Stimulated activated CD4-positive, alpha-beta T cell treated with anti-CD3 and anti-CD28 coated beads, Interleukin-4, amount 100 ng/mL, for 4 hours (primary cell): ENCODE data around the gene SPRR3.
"Not testable (repeated sequence)": the region's sequence is repeated elsewhere in the genome, so short reads cannot be mapped to it uniquely, and the experiment has no call there.

ENCODE experiments used
- DNase-seq, 2 experiments: peaks; one replicate each; pipeline ENCODE4 v3.0.0-alpha.2; 2020

SPRR3 gene

GRCh38 chr1:152986578-152986977, 15.0 kb upstream of the SPRR3 start:
- no peak for DNase-seq

DNA sequence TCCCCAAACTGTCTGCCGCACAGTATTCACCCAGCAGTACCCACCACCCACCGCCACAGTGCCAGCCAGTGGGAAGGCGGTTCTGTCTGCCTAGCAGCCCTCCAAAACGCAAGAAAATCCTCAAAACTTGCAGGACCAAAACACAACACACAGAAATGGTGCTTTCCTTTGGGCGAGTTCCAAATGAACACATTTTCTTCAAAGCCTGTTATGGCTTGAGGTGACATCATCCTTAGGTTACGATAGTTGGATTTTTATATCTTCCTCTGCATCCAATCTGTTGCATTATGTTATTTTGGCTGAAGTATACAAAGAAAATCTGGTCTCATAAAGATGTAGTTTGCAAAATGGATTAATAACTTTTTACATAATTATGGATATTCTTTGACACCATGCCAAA, 8.4 kb upstream of the SPRR3 start:
- no peak for DNase-seq

DNA sequence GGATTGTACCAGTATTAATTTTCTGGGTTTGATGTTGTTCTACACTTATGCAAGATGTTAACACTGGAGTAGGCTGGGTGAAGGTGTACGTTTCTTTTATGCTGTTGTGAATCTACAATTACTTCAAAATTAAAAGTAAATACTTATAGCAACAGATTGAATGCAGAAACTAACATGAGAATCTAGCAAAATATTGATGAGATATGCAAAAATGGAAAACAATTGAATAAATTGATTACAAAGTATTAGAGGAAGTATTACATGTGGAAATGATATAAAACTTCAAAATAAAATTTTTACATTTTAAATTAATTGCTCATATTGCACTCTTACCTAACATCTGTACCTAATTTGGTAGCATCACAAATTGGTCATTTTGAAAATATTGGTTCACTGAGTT, 5.7 kb upstream of the SPRR3 start:
- no peak for DNase-seq

DNA sequence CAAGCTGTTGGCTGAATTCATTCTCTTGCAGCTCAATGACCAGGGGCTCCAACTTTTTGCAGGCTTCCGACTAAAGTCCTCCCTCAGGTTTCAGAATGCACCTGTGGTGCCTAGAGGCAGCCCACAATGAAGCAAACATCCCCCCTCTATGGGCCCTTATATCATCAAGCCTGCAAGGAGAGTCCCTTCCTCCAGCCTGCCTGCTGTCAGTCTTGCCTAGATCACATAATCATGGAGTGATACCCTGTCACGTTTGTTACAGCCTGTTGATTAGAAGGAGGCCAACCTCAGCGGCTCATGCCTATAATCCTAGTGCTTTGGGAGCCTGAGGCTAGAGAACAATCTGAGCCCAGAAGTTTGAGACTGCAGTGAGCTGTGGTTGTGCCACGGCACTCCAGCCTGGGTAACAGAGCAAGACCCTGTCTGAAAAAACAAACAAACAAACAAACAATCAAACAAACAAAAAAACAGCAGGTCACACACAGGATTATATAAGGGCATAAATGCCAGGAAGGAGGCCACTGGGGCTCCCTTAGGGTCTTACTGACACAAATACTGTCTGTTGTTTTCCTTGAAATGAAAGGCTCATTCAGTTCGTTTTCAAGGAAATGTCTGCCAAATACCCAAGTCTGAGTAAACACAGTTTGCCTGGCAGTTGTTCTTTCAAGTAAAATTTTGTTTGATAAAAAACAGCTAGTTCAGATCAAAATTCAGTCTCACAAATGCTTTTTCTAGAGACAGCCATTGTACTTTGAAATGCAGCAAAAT, 4.7 kb upstream of the SPRR3 start:
- DNase-seq, result no peak

GRCh38 chr1:152997901-152998300, 3.6 kb upstream of the SPRR3 start:
- DNase-seq, result no peak

DNA sequence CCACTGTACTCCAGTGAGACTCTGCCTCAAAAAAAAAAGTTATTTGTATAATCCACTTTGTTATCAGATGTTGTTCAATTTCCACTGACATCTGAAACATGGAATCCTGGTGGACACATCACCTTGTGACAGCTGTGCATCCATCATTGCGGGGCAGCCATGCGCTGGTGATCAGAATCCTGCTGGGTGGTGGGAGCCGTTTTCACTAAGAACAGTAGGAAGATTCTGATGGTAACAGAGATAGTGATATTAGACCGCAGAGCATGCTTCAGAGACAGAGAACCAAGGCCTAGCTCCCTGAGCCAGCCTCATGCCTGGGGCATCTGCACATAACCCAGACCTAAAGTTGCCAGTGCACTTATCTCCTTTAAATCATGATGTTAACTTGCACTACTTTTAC, 3.1 kb upstream of the SPRR3 start:
- no peak for DNase-seq

GRCh38 chr1:152999818-153000217, 1.7 kb upstream of the SPRR3 start:
- DNase-seq, result no peak

DNA sequence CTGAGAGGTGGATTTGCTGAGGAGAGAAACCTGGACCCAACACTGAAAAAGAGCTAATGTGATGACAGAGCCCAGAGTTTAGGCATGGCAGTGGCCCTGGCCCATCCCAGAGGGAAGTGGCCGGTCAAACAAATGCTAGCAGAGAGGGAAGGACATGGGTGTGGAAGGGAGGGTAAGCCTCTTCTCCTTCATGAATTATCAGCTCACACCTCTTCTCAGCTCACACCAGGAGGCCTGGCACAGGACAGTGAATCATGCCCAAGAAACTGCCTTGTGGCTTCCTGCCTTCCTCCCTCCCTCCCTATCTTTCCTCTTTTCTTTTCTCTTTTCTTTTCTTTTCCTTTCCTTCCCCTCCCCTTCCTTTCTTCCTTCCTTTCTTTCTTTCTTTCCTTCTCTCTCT, 1.3 kb upstream of the SPRR3 start:
- no peak for DNase-seq

DNA sequence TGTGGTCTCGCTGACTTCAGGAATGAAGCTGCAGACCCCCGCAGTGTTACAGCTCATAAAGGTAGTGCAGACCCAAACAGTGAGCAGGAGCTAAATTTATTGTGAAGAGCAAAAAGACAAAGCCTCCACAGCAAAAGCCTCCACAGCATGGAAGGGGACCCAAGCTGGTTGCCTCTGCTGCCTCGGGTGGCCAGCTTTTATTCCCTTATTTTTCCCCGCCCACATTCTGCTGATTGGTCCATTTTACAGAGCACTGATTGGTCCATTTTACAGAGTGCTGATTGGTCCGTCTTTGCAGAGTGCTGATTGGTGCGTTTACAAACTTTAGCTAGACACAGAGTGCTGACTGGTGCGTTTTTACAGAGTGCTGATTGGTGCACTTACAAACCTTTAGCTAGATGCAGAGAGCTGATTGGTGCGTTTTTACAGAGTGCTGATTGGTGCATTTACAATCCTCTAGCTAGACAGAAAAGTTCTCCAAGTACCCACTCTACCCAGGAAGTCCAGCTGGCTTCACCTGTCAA, 9.7 kb downstream of the SPRR3 start:
- not testable (repeated sequence) for DNase-seq

DNA sequence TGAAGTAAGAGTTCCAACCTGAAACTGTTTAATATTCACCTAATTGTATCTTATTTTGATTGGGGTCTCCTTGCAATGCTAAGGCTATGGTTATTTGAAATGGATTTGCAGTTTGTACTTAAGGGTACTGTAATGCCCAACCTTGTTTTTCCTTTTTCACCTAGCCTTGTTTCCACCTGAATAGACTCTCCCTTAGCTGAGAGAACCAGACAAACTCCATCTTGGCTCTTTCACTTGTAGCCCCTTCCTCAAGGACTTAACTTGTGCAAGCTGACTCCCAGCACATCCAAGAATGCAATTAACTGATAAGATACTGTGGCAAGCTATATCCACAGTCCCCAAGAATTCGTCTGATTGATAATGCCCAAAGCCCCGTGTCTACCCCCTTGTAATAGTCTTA, 20.3 kb downstream of the SPRR3 start:
- not testable (repeated sequence) for DNase-seq

- not testable (repeated sequence) for DNase-seq
Observed at GRCh38 chr1:153022340-153022739, 20.8 kb downstream of the SPRR3 start.

- no peak for DNase-seq
Observed at GRCh38 chr1:153023109-153023508, 21.6 kb downstream of the SPRR3 start.

DNA sequence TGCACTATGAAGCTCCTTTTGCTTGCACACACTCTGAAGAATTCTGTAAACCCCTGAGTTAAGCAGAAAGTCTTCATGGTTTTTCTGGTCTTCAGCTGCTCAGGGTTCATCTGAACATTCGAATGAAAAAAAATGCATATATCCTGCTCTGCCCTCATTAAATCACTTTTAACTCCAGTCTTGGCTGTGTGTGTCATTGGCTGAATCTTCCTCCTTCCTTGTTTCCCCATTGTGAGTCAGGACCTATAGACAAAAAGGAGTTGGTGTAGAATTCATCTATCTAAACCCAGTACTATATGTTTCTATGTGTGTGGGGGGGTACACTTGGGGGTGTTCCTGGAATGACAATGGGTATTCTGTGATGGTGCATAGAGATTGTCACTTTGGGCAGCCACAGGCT, 22.9 kb downstream of the SPRR3 start:
- no peak for DNase-seq

DNA sequence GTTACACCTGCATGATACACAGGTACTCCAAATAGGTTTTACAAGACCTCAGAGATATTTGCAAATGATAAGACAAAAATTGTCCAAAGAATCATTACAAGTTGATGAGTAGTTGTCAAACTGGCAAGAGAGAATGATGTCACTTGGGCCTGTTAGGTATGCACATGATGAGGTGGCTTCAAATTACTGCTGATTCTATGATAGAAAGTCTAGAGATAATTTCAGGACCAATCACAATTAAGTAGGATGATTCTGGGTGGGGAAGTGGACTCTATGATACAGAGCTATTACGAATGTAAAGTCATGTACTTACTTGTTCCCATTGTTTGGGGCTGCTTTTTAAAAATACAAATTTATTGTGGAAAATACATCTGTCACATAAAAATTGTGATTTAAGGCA, 24.2 kb downstream of the SPRR3 start:
- DNase-seq, result no peak

GRCh38 chr1:153028766-153029165, 27.2 kb downstream of the SPRR3 start:
- no peak for DNase-seq

DNA sequence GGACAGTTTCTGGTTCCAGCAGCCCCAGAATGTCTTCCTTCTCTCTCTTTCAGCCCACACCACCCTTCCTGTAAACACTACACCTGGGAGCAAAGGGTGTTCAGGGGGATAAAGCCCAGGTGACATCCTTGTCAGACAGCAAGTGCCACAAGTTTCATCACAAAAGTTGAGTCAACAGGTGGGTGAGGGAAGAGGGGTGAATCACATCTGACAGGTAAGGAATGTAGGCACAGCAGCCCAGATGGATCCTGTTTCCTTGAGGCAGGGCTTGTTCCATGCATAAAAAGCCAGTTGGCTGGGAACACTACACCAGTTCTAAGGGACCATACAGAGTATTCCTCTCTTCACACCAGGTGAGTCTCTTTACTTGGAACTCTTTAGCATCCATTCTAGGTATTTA, 29.3 kb downstream of the SPRR3 start, which contains the start of gene SPRR1B:
Gene SPRR1B, plus strand, starts transcription at position 309 of the 400 bp plus-strand sequence. CDS start 1,143 bp downstream, outside the sequence.
- DNase-seq, result no peak

DNA sequence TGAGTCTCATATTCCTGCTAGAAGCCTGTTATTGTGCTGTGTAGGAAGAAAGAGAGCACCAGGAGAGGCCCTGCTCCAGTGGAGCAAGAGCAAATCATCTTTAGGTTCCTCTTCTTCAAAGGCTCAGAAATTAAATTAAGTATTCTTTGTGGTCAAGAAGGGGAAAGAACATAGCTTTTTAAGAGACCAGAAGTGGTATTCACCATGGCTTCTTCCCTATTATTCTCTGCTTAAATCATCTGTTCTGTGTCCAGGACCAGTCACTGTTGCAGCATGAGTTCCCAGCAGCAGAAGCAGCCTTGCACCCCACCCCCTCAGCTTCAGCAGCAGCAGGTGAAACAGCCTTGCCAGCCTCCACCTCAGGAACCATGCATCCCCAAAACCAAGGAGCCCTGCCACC, 30.5 kb downstream of the SPRR3 start:
- no peak for DNase-seq

DNA sequence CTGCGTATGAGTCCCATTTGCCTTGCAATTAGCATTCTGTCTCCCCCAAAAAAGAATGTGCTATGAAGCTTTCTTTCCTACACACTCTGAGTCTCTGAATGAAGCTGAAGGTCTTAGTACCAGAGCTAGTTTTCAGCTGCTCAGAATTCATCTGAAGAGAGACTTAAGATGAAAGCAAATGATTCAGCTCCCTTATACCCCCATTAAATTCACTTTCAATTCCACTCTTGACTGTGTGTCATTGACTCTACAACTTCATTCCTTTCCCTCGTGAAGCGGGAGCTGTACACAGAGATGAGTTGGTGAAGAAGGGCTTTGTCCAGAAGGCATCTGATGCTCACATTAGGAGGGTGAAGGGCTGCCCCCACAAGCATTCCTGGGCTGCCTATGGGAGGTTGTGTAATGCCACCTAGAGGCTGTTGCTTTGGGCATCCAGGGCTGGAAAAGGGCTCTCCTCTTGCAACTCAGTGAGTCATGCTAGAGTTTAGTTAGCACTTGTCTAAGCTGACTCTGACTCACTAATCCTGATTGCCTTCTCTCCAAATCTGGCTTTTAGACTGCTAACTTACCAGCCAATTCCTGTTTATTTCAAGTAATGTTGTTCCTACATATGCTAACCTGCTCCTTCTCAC, 31.2 kb downstream of the SPRR3 start:
- no peak for DNase-seq

DNA sequence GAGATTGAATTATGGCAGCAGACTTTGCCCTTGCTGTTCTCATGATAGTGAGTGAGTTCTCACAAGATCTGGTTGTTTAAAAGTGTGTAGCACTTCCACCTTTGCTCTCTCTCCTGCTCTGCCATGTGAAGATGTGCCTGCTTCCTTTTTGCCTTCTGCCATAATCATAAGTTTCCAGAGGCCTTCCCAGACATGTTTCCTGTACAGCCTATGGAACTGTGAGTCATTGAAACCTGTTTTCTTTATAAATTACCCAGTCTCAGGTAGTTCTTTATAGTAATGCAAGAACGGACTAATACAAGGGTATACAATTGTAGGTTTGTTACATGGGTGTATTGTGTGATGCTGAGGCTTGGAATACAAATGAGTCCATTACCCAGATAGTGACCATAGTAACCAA, 33.7 kb downstream of the SPRR3 start:
- no peak for DNase-seq

GRCh38 chr1:153040950-153041631, 39.5 kb downstream of the SPRR3 start, which contains the start of gene SPRR2D:
SPRR2D (minus strand) TSS chr1:153041120; CDS start chr1:153040346, 774 bp downstream.
- DNase-seq, result no peak

DNA sequence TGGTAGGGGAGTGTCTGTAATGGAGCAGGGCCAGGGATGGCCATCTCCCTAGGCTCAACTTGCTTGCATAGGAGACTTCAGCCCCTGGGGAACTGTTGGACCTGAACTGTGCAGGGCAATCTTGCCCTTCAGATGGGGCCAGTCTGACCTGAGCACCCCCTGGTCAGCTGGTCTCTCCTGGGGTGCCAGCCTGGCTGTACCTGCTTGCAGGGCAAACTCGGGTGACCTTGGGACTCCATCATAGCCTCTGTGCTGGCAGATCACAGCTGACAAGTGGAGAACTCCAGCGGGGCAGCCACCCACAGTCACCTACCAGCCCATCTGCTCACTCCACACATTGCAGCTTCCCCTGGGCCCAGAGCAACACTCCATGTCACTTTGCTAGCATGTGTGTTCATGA, 47.7 kb downstream of the SPRR3 start:
- DNase-seq, result no peak
